Bronchial epithelial cell (primary cell): ENCODE data around the gene TNKS1BP1. TPM values are rescaled to one million over a fixed set of nuclear protein-coding genes. Genes with fewer than 3 reads are reported as not detected.

Experiments
- DNase-seq: peaks from one replicate; pipeline ENCODE4 v3.0.0-alpha.2; 2010; ENCODE audit warnings: low read depth
- FAIRE-seq: peaks from 2 replicates; lab custom pipeline; 2011; peaks lifted over from hg19 to GRCh38; lab: Jason Lieb, UNC
- H3K27me3 ChIP-seq: 2 replicates; pipeline ENCODE4 v1.5.1; 2011; ENCODE audit warnings: low read length; ENCODE audit not compliant: control insufficient read depth, insufficient read depth
- H3K36me3 ChIP-seq: 2 replicates; pipeline ENCODE4 v1.5.1; 2011; ENCODE audit warnings: low read length; ENCODE audit not compliant: control insufficient read depth, insufficient read depth
- H3K4me3 ChIP-seq: 2 replicates; pipeline ENCODE4 v1.5.1; 2011; ENCODE audit warnings: mild to moderate bottlenecking, low read depth, low read length, control low read depth
- CTCF ChIP-seq: IDR thresholded peaks from 2 replicates; pipeline ENCODE4 v1.5.1; 2011; ENCODE audit warnings: mild to moderate bottlenecking, moderate library complexity, low read length, control low read depth, inconsistent platforms; ENCODE audit not compliant: insufficient read depth, severe bottlenecking
- total RNA-seq: library from RNA; depleted of rRNA; stranded (reverse); fragments of >200 nt; gene quantifications from 2 replicates; pipeline ENCODE4 v1.2.1, GENCODE V29; 2014

The TNKS1BP1 gene
- total RNA-seq, 1 donor from 2014 or later, result 67.9 TPM

- Histone ChIP-seq H3K36me3 (peaks cover 42% of the 10 kb centered on the region), H3K27me3 (no peaks in the 10 kb centered on the region), H3K4me3 (peak overlapping the region; percentile 90)
- TF ChIP-seq CTCF, result no peak
- FAIRE-seq (no peak), DNase-seq (no peak)
Measured at GRCh38 chr11:57320719-57321387, 3.9 kb downstream of the TNKS1BP1 start.

- Histone ChIP-seq H3K4me3 (peak overlapping the region; percentile 5), H3K27me3 (no peaks in the 10 kb centered on the region), H3K36me3 (peaks cover 48% of the 10 kb centered on the region)
- no peak for TF ChIP-seq CTCF
- DNase-seq, result no peak
- no peak for FAIRE-seq
Measured at GRCh38 chr11:57320067-57320718, 4.6 kb downstream of the TNKS1BP1 start.

GRCh38 chr11:57318178-57318577 is 6.6 kb downstream of the TNKS1BP1 start:
- no peak overlapping the region for H3K4me3 ChIP-seq
- FAIRE-seq, result no peak

GRCh38 chr11:57316017-57316416 is 8.7 kb downstream of the TNKS1BP1 start:
- no peak for DNase-seq
- no peaks in the 10 kb centered on the region for H3K27me3 ChIP-seq
- FAIRE-seq, result no peak
- H3K36me3 ChIP-seq, result peaks cover 54% of the 10 kb centered on the region
- H3K4me3 ChIP-seq, result no peak overlapping the region
- TF ChIP-seq CTCF, result no peak

More at GRCh38 chr11:57318178-57318577, 6.6 kb downstream of the TNKS1BP1 start:
- Histone ChIP-seq H3K36me3 (peaks cover 56% of the 10 kb centered on the region), H3K27me3 (no peaks in the 10 kb centered on the region)
- no peak for DNase-seq
- no peak for TF ChIP-seq CTCF

- FAIRE-seq (no peak), DNase-seq (no peak)
- no peak for TF ChIP-seq CTCF
- H3K27me3 ChIP-seq, result no peaks in the 10 kb centered on the region
- H3K4me3 ChIP-seq, result no peak overlapping the region
- peaks cover 55% of the 10 kb centered on the region for H3K36me3 ChIP-seq
Measured at GRCh38 chr11:57315491-57315890, 9.3 kb downstream of the TNKS1BP1 start.
